HG03196 (cell line): ENCODE measurements around the gene CENATAC.
"Not testable (repeated sequence)": the region's sequence is repeated elsewhere in the genome, so short reads cannot be mapped to it uniquely, and the experiment has no call there.

Experiments used
- ATAC-seq: cut with Tn5 transposase; IDR thresholded peaks from one replicate; pipeline ENCODE4 v1.9.1; 2021; ENCODE audit not compliant: unreplicated experiment

The CENATAC gene

DNA sequence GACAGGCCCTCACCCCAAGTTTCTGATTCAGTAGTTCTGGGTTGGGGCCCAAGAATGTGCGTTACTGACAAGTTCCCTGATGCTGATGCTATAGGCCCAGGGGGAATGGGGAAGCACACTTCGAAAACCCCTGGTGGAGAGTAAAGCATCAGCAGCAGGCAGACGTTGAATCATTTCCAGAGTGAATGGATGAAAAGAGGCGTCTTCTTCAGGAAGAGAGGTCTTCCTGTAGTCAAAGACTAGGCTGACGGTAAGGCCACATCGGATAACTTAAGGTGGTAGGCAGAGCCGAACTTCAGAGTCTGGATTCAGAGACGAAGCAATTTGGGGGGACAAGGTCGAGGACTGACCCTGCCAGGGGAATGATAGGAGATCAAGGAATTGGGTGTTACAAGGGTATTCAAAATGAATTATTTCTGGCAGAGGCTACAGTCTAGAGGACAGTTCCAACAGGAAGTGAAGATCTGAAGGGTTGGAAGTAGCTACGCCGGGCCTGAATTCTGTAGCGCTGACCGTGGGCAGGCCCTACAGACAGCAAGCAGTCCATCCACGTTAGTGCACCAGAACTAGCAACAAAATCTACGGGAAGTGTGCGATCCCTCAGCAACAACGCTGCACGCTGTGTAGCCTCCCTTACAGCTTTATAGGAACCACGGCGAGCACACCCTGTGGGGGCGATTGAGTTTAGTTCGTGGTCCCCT, 862 bp upstream of the CENATAC start:
- ATAC-seq = peak; percentile 7

DNA sequence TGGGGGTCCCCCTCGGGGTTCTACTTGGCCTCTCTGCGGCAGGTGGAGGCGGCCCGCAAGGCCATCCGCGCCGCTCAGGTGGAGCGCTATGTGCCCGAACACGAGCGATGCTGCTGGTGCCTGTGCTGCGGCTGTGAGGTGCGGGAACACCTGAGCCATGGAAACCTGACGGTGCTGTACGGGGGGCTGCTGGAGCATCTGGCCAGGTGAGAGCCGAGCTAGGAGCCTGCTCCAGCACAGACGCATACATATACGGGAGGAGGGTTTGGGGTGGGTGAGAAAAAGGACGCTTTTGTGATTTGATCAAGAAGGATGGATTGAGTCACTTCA, 415 bp downstream of the CENATAC start:
- ATAC-seq = peak; percentile 19

DNA sequence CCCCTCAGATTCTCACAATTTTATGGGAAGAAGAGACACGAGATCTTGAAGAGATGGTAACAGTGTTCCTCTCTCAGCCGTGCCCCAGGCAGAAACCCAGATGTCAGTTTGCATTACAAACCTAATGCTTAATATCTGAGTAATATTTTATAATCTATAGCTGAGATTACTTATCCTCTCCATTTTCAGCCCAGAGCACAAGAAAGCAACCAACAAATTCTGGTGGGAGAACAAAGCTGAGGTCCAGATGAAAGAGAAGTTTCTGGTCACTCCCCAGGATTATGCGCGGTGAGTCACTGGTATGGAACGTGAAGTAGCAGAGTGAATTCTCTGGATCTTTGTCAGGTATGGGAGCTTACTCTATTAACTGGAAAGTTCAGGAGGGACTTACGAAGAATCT, 884 bp downstream of the CENATAC start:
- no peak for ATAC-seq

DNA sequence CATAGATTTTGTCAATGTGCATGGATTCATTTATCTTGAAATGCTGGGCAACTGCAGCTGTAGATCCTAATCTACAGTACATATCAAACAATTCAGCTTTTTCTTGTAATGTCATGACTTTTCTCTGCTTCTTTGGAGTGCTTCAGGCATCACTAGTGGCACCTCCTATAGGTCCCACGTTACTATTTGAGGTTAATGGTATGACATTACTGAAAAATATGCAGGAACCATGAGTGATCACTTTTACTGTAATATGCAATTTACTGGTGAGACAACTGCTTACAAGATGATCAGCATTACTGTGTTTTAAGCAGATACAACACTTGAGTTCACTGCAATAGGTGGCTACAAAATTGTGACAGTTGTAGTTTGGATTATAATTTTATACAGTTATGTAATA, 3.0 kb downstream of the CENATAC start:
- no peak for ATAC-seq

DNA sequence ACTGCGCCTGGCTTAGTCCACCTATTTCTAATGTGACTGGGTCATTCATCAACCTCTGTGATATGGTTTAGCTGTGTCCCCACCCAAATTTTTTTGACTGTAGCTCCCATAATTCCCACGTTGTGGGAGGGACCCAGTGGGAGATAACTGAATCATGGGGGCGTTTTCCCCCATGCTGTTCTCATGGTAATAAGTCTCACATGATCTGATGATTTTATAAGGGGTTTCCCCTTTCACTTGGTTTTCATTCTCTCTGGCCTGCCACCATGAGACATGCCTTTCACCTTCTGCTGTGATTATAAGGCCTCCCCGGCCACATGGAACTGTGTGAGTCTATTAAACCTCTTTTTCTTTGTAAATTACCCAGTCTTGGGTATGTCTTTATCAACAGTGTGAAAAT, 8.7 kb downstream of the CENATAC start:
- no peak for ATAC-seq

DNA sequence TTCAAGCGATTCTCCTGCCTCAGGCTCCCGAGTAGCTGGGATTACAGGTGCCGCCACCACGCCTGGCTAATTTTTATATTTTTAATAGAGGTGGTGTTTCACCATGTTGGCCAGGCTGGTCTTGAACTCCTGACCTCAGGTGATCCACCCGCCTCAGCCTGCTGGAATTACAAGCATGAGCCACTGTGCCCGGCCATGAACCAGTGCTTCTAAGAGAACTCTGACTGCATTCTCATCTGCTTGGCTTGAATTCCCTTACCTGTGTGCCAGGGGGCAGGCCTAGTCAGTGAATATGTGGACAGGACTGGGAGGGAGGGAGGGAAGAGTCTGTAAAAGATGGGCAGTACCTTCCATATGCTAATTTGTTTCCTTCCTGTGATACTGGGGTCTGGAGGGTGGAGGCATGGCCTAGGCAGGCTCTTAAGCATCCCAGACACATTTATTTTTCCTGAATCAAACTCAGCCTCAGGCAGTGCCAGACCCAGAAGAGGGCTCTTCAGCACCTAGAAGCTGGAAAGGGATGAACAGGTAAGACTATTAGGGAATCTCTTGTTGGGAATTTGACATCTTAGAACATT, 13.6 kb downstream of the CENATAC start:
- no peak for ATAC-seq

DNA sequence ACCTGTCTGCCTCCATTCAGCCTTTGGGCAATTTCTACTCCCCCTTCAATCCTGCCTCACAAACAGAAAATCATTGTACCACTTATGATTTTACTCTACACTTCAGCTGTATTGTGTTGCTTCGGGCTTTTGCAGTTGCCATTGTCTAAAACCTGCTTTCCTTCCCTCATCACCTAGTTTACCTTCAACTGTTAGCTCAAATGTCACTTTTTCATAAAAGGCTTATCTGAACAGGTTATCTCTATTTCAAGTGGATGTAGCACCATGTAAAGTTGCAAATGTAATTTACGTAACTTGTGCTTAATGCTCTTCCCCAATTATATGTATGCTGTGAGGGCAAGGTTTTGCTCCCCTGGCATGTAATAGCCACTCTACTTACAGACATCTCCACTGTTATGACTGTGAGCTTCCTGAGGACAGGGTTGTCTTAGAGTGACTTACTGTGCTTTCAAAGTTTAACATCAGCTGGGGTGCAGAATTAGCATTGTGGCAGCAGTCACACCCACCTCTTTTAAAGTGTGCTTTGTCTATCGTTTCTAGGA, 14.8 kb downstream of the CENATAC start:
- ATAC-seq = no peak

DNA sequence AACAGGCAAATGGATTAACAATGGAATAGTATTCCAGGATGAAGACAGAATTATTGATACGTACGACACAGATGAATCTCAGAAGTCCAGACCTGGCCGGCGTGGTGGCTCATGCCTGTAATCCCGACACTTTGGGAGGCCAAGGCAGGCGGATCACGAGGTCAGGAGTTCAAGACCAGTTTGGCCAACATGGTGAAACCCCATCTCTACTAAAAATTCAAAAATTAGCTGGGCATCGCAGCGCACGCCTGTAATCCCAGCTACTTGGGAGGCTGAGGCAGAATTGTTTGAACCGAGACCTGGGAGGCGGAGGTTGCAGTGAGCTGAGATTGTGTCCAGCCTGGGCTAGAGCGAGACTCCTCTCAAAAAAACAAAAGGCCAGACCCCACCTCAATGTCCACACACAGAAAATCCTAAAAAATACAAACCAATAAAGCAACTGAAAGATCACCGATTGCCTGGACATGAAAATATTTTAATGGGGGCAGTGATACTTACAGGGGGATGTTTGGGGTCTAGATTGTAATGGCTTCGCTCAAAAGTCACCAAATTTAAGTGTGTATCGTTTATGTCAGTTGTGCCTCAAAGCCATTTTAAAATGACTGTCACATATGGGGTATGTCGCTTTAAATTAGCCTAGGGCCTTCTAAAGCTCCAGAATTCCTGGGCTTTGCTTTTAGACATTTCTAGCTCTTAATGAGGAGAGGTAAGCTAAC, 16.4 kb downstream of the CENATAC start:
- no peak for ATAC-seq

DNA sequence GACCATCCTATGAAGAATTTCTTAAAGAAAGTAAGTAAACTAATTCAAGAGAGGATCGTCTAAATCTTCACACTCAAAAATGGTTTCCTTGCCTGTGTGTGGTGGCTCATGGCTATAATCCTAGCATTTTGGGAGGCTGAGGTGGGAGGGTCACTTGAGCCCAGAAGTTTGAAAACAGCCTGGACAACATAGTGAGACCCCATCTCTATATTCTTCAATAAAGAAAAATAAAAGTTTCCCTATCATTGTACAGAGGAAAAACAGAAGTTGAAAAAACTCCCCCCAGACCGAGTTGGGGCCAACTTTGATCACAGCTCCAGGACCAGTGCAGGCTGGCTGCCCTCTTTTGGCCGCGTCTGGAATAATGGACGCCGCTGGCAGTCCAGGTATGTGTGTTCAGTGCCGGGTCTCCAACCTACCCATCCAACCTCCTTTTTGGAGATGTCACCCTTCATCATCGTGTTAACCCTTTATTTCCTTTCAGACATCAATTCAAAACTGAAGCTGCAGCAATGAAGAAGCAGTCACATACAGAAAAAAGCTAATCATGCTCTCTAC, 17.2 kb downstream of the CENATAC start:
- ATAC-seq = no peak

DNA sequence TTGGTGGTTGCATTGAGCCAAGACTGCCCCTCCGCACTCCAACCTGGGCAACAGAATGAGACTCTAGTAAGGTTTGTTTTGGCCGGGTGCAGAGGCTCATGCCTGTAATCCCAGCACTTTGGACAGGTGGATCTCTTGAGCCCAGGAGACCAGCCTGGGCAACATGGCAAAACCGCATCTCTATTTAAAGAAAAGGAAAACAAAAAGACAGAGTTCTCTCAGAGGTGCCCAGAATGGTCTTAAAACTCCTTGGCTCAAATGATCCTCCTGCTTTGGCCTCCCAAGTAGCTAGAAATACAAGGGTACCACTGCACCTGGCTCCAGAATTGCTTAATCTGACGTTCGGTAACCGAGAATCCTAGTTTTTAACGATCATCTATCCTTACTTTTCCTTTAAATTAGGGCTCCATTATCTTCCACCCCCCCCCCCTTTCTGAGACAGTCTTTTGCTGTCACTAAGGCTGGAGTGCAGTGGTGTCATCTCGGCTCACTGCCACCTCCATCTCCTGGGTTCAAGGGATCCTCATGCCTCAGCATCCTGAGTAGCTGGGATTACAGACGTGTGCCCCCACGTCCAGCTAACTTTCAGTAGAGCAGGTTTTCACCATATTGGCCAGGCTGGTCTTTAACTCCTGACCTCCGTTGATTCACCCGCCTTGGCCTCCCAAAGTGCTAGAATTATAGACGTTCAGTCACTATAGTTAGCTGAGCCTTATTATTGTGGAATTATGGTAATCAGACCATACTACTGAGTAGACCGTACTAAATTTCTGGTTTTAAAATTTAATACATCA, 18.5 kb downstream of the CENATAC start:
- no peak for ATAC-seq

DNA sequence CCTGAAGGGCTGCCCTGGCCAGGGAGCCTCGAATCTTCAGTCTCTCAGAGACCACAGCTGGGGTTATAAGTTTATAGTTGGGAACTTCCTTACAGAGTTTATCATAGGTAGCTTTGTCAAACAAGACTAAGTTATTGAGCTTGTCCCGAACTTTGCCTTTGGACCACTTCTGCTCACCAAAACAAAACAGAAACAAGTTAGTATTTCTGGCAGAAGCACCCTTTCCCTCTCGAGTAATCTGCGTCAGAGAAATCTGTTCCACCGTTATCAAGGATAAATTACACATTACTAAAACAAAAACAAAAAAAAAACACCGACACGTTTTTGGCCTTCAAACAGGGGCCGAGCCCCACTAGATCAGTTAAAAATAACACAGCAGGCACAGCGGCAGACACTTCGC, 19.4 kb downstream of the CENATAC start:
- not testable (repeated sequence) for ATAC-seq

DNA sequence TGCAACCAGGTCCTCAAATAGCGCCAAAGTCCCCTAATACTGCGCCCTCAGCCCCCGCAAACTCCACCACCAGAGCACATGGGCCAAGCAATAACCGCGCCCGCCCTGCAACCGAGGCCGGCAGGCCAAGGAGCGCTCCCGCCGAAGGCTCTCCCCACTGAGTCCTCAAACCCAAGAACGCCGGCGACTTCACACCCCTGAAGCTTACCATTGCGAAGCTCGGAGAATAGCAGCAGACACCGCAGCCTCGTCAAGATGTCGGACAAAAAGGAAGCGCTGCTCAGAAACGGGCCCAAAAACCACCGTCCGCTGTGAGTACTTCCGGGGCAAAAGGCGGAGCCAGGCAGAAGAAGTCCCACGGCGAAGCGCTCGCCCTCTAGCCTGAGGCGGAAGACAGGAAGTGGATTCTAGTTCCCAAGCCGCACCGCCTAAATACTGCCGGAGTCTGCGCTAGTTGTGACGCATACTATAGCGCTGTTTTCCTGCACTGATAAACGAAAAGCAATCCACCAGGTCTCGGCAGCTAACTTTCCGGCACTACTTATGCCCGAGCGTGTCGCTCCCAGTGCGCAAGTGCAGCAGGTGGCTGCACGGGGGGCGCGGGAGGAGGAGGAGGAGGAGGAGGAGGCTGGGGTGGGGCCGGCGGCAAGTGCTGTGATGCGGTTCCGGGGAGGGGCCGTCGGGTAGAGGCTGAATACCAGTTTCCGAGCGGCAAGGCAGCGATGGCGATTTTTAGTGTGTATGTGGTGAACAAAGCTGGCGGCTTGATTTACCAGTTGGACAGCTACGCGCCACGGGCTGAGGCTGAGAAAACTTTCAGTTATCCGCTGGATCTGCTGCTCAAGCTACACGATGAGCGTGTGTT, 20.4 kb downstream of the CENATAC start, which contains the start of the genes RPS25 and TRAPPC4:
Gene RPS25, minus strand, starts transcription at position 270 of the 865 bp plus-strand sequence. Its CDS starts 59 bp downstream, at position 211.
Gene TRAPPC4, plus strand, starts transcription at position 693 of the 865 bp plus-strand sequence. Its CDS starts 30 bp downstream, at position 723.
- ATAC-seq = peak; percentile 86

DNA sequence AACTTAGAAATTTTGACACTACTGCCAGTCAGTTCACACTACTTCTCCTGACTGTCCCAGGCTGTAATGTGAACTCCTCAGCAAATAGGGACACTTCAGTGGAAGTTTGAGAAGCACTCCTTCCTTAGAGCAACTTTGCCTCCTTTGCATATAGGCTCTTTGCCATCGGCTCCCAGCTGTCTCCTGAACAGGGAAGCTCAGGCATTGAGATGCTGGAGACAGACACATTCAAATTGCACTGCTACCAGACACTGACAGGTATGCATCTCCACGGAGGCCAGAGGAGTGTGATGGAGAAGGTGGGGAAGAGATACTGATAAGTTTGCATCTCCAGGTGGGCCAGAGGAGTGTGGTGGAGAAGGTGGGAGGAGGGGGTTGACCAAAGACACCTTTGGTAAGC, 22.1 kb downstream of the CENATAC start:
- no peak for ATAC-seq

DNA sequence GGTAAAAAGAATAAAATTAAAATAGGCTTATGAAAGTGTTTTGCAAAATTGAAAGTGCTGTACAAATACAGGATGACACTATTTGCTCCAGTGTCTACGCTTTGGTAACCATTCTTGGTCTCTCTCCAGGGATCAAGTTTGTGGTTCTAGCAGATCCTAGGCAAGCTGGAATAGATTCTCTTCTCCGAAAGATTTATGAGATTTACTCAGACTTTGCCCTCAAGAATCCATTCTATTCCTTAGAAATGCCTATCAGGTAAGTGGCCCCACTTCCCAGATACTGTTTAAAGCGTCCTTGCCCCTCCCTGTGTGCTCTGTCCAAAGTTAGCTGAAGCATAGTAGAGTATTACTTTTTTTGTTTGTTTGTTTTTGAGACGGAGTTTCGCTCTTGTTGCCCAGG, 23.7 kb downstream of the CENATAC start:
- ATAC-seq = no peak

DNA sequence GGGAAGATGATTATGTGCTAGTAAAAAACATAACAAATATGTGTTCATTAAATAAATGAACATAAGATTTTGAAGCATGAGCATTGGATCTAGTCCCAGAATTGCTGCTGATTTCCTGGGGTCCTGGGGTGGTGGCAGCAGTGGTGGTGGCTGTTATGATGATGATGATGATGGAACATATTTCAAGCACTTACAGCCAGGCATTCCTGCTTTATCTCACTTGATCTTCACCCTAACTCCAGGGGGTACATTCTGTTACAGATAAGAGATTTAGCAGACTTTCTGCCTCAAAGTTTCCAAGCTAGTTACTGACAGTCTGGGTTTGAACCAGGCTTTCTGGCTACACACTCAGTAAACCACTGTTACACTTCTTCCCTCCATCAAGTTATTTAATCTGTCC, 25.8 kb downstream of the CENATAC start:
- no peak for ATAC-seq

DNA sequence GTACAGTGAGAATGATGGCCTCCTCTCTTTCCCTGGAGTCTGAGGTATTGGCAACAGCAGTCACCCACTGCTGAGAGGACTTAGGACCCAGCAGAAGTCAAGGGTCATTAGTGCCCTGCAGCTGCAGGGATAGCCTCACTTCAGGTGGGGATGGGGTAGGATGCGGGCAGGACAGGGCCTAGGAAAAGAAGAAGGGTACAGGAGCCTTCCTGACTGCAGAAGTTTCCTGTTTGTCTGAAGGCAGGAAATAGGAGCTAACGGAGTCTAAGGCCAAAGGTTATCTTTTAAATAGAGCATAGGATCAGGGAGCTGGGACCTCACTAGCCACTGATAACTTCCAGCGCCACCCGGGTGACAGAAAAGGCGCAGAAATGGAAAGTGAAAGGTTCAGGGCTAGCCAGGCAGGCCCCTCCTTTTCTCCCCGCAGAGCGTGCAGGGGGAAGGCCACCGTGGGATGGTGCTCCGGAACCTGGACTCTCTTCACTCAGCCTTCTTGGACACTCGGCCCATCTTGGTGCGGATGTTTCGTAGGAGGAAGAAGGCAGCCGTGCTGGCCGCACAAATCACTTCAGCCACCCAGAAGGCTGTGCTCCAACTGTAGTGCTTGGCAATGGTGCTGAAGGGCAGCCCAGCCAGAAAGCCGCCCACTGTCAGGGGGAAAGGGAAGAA, 26.6 kb downstream of the CENATAC start:
- no peak for ATAC-seq

DNA sequence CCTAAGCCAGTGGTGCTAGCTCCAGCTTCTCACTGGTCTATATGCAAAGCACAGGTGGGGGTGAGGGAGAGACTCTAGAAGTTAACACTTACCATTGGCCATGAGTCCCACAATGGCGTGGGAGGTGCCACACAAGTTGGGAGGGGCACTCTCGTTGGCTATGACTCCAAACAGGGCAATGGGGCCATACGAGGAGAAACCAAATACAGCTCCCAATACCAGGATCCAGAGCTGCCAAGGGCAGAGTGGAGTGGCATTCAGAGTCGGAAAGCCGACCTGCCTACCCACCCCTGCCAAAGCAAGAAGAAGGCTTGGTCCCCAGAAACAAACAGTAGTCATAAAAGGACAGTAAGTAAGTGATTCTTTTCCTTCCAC, 27.1 kb downstream of the CENATAC start:
- ATAC-seq = no peak

DNA sequence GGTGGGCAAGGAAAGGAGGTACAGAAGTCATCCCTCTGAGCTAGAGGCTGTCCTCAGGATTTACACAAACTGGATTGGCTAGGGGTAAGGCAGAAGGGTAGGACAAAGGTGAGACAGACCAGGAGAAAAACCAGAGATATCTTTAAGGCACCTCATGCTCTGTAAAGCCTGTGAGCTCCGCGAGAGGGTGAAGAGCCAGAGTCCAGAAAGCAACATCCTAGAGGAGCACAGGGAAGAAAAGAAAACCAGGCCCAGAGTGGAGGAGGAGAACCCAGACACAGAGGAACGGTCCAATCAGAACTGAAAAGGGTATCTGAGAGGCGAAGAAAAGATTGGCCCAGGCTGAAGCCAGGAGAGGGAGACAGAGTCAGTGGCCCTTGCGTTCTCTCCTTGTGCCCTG, 27.6 kb downstream of the CENATAC start:
- ATAC-seq = no peak

DNA sequence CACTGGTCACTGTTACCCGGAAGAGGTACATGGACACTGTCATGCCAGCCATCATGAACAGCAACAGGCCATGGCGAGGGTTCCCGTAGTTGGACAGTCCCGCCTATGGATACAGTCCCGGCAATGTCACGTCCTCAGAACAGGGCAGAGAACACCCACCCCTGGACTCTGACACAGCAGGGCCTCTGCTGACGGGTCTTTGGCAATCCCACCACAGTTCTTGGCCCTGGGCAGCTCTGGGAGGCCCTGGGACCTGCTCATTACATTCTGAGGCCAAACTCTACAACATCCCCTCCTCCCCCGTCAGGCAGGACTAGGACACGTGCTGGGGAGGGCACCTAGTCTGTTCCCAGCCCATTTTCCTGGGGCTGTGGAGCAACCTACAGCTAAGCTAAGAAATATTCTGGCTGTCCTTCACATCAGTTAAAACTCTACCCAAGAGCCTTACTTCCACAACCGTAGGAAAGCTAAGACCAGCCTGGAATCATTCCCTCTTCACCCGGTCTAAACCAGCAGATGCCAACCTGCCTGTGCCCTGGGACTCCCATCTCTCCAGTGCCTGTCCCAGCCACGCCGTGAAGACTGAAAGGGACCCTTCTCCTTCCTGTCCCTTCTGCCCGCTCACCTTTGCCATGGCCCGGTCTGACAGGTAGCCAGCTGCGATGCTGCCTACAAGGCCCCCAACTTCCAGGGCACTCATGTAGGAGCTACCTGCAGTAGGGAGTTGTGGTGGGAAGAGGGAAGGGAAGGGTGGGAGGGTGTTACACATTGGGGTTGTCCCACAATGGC, 28.2 kb downstream of the CENATAC start:
- ATAC-seq = no peak
